AG10803 (cell line): ENCODE measurements around the gene AHI1.
"Not testable (repeated sequence)": the region's sequence is repeated elsewhere in the genome, so short reads cannot be mapped to it uniquely, and the experiment has no call there.

ENCODE experiments used
- DNase-seq: peaks from one replicate; pipeline ENCODE4 v3.0.0; 2010; ENCODE audit warnings: low read depth
- H3K4me3 ChIP-seq: 2 replicates; pipeline ENCODE4 v1.5.1; 2011; ENCODE audit warnings: mild to moderate bottlenecking, low read length, control low read depth
- TF ChIP-seq, protein P1 (sequence below): conservative IDR thresholded peaks from 2 replicates; pipeline ENCODE4 v1.5.1; 2011; ENCODE audit warnings: mild to moderate bottlenecking, low read length, control low read depth, inconsistent platforms

Gene AHI1

DNA sequence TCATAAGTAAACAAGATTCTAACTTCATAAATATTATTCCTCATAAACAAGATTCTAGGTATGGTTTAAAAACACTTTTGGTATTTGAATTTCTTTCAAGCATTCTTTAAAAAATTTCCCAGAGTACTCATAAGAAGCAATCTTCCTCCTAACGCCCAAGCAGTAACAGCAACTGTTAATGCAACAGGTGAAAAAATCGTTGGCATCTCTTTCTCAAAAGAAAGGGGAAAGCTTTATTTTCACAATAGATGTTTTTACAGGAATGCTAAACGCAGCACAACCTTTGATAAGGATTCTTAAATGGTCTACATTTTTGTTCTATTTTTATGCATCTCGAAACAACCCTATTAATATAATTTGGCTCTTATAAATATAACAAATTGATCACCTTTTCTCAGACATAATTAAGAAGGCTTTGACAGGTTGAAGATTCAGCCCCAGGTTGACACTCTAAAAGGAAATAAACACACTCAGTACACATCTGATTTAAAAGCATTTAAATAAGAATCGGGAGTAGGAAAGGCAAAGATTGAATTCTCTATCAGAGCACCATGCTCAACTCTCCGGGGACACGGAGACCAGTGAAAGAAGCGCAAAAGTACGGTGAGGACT is 634 bp downstream of the AHI1 start:
- DNase-seq: no peak
- H3K4me3 ChIP-seq: peak overlapping the region; percentile 73
- TF ChIP-seq, protein P1, sequence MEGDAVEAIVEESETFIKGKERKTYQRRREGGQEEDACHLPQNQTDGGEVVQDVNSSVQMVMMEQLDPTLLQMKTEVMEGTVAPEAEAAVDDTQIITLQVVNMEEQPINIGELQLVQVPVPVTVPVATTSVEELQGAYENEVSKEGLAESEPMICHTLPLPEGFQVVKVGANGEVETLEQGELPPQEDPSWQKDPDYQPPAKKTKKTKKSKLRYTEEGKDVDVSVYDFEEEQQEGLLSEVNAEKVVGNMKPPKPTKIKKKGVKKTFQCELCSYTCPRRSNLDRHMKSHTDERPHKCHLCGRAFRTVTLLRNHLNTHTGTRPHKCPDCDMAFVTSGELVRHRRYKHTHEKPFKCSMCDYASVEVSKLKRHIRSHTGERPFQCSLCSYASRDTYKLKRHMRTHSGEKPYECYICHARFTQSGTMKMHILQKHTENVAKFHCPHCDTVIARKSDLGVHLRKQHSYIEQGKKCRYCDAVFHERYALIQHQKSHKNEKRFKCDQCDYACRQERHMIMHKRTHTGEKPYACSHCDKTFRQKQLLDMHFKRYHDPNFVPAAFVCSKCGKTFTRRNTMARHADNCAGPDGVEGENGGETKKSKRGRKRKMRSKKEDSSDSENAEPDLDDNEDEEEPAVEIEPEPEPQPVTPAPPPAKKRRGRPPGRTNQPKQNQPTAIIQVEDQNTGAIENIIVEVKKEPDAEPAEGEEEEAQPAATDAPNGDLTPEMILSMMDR: no peak

DNA sequence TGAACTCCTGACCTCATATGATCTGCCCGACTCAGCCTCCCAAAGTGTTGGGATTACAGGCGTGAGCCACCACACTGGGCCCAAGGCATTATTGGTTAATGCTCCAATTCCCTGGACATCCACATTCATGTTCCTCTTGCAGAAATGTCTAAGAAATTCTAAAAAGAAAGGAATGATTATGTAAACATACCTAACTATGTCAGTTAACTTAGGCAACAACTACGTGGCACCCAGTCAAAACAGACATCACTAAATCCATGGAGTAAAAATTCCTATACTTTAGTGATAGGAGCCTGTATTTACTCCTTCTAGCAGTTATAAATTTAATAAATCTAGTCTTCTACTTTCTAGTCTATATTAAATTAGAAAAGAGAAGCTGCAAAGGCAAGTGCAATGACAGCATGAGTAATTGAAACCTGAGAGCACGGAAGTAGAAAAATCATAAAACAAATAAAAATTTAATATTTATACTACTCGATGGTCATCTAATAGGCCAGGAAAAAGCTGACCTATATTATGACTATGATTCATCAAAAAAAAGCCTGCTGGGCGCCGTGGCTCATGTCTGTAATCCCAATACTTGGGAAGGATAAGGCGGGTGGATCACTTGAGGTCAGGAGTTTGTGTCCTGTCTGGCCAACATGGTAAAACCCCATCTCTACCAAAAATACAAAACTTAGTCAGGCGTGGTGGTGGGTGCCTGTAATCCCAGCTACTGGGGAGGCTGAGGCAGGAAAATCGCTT is 4.2 kb downstream of the AHI1 start:
- peak; percentile 9 for DNase-seq
- no peak overlapping the region for H3K4me3 ChIP-seq
- TF ChIP-seq, protein P1: no peak

DNA sequence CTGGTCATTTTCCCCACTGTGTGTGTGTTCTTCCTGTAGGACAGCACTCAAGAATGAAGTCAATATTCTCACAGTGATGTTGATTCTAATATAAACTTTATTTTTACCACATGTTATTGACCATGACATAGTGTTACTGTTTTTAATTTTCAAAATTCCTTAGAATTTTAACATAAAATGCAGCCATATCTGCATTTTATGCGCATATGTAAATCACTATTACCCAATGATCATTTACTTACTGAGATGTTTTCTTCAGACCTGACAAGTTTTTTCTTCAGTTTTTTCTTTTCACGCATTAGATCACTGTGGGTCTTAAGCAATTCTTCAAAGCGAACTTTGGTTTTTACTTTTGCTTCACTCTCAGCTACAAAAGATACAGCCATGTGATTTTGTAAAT is 7.2 kb downstream of the AHI1 start:
- no peak for DNase-seq
- H3K4me3 ChIP-seq: no peak overlapping the region
- TF ChIP-seq, protein P1: no peak

DNA sequence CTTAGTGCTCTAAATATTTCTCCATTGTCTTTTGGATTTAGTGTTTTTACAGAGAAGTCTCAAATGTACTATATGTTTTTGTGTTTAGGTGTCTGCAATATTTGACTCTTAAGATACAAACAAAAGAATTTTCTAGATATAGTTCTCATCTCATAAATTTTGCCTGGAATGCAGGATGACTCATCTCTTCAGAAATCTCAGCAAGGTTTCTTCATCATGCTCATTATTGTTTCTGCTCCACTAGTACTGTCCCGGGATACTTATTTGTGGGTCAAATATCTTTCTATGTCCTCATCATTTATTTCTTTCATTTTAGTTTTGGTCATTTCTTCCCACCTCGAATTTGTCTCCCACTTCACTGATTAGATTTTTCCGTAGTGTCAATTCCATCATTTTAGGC is 9.5 kb downstream of the AHI1 start:
- TF ChIP-seq, protein P1: no peak
- H3K4me3 ChIP-seq: no peak overlapping the region
- peak; percentile 78 for DNase-seq

DNA sequence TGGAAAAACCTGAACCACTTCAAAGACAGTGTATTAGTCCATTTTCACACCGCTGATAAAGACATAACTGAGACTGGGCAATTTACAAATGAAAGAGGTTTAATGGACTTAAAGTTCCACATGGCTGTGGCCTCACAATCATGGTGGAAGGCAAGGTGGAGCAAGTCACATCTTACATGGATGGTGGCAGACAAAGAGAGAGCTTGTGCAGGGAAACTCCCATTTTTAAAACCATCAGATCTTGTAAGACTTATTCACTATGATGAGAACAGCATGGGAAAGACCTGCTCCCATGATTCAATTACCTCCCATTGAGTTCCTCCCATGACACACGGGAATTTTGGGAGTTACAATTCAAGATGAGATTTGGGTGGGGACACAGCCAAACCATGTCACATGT is 13.6 kb downstream of the AHI1 start:
- not testable (repeated sequence) for H3K4me3 ChIP-seq, DNase-seq

DNA sequence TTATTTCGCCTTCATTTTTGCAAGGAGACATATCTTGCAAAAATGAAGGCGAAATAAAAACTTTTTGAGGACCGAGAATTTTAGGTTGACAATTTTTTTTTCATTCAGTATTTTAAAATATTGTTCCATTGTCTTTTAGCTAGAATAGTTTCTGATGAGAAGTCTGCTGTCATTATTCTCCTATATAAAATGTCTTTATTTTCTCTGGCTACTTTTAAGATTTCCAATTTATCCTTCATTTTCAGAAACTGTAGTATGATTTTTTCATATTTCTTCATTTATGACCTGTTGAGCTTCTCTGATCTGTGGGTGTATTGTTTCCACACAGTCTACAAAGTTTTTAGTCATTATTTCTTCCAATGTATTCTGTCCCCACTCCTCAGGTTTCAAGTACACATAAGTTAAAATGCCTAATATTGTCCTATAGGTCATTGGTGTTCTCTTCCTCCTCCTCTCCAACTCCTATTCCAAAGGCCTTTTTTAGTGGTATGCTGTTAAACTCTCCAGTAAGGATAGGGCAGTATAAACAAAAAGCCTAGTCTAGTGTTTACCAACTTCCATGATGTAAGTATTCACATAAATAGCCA is 15.7 kb downstream of the AHI1 start:
- TF ChIP-seq, protein P1: no peak
- peak; percentile 25 for DNase-seq
- no peak overlapping the region for H3K4me3 ChIP-seq

DNA sequence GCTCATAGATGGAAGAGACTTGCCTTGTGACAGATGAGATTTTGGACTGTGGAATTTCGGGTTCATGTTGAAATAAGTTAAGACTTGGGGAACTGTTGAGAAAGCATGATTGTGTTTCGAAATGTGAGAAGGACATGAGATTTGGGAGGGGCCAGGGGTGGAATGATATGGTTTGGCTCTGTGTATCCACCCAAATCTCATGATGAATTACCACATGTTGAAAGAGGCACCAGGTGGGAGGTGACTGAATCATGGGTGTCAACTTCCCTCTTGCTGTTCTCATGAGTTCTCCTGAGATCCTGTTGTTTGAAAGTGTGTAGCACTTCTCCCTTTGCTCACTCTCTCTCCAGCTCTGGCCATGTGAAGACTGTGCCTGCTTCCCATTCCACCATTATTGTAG is 17.9 kb downstream of the AHI1 start:
- TF ChIP-seq, protein P1: no peak
- DNase-seq: no peak
- no peak overlapping the region for H3K4me3 ChIP-seq
